Ovary (tissue), 9 donors: ENCODE data around the gene ANGPTL8. TPM values are rescaled to one million over a fixed set of nuclear protein-coding genes. Genes with fewer than 3 reads are reported as not detected.
A peak's percentile ranks its signal among the peaks of the same experiment; 100 is the strongest.

Source experiments
- DNase-seq, 5 donors: peaks; one replicate each; pipeline ENCODE4 v3.0.0-alpha.2; 2019 to 2020
- H3K27ac ChIP-seq, 2 donors: fragments of 200-600 bp; one replicate each; pipeline versions ENCODE4 v1.5.1 to v1.8.0; 2019 to 2022
- H3K27me3 ChIP-seq: fragments of 200-600 bp; one replicate; pipeline ENCODE4 v1.8.0; 2022
- H3K36me3 ChIP-seq: fragments of 200-600 bp; sonication (generic); one replicate; pipeline ENCODE4 v1.5.1; 2019
- H3K4me1 ChIP-seq: one replicate; pipeline ENCODE4 v1.8.1; 2013; ENCODE audit warnings: mild to moderate bottlenecking, moderate library complexity; ENCODE audit not compliant: insufficient read depth
- H3K4me3 ChIP-seq: fragments of 200-600 bp; sonication (generic); one replicate; pipeline ENCODE4 v1.5.1; 2017
- H3K9me3 ChIP-seq, 2 donors: fragments of 200-600 bp in 1 of 2; sonication (generic) in 1 of 2; one replicate each; pipeline versions ENCODE4 v1.5.1 to v1.8.1; 2013 to 2019; ENCODE audit warnings: mild to moderate bottlenecking in 1 of 2, moderate library complexity in 1 of 2
- EP300 ChIP-seq: sonication (generic); formaldehyde crosslinking; IDR thresholded peaks from one replicate; pipeline ENCODE4 v1.6.1; 2017; ENCODE audit warnings: antibody characterized with exemption
- POLR2A ChIP-seq: fragments of 450-650 bp; IDR thresholded peaks from one replicate; pipeline ENCODE4 v1.6.1; 2017; ENCODE audit warnings: antibody characterized with exemption, mild to moderate bottlenecking, moderate library complexity
- WGBS, 3 donors: extraction: QIAGEN DNeasy Blood & Tissue Kit in 1 of 3; methylation state at CpG; one replicate each; pipeline versions ENCODE4 v1.1.5 to v1.1.7; 2013 to 2017; 5-methylcytosine and 5-hydroxymethylcytosine counted together
- intact Hi-C, 4 donors: fragments of 100-400 bp; cut with DNase I; formaldehyde crosslinking; loops; one replicate each; pipeline versions ENCODE4 v1.11.0 to v1.15.1; 2022 to 2023
- polyA plus RNA-seq, 2 donors: library from polyadenylated mRNA; stranded (reverse); fragments of 200-250 nt in 1 of 2; fragments of 350-450 nt in 1 of 2; fragmentation: Illumina TruSeq in 1 of 2; extraction: RNeasy Lipid Tissue Mini Kit (QIAGEN cat#74804) in 1 of 2; gene quantifications; one replicate each; pipeline ENCODE4 v1.2.3, GENCODE V29; 2013 to 2014
- total RNA-seq, 7 donors: library from RNA; depleted of rRNA in 2 of 7; stranded (reverse); fragments of >200 nt in 2 of 7; fragmentation: NEBNext Ultra II Directional in 3 of 7; extraction: Animal tissue kit (Norgen Biotek cat#: 25700) in 3 of 7; gene quantifications; one replicate each; pipeline versions ENCODE4 v1.1.0 to v1.2.4, GENCODE V29; 2016 to 2023
- TF ChIP-seq, protein P1 (sequence below), 3 donors: fragments of 450-650 bp in 2 of 3; fragments of 200-600 bp in 1 of 3; IDR thresholded peaks; one replicate each; pipeline versions ENCODE4 v1.5.1 to v1.8.0; 2016 to 2022; ENCODE audit warnings: antibody characterized with exemption in 3 of 3, mild to moderate bottlenecking in 1 of 3
- donor health status: DM: no; HTN: no; CAD: no; lungs with moderate emphysema.
- donor health status: DM: no; HTN: no; CAD: no.
- donor health status: Bipolar disorder and iron deficiency.
- donor health status: DM: yes; HTN: yes; CAD: no.
- donor health status: DM: no; HTN: no; CAD: no.
- donor health status: DM: yes; HTN: yes; CAD: no.

Gene ANGPTL8
- total and polyA plus RNA-seq, 9 donors: 0.50 to 0.93 (median 0.68) TPM; not detected in 5

DNA sequence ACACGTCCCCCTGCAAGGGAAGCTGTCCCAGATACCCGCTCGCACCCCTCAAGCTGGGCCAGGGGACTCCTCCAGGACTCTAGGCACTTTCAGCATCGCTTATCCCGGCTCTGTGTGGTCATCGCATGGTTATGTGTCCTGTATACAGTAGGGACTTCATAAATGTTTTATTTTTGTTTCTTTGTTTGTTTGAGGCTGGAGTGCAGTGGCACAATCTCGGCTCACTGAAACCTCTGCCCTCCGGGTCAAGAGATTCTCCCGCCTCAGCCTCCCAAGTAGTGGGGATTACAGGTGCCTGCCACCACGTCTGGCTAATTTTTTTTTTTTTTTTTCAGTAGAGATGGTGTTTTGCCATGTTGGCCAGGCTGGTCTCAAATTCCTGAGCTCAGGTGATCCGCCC is 7.5 kb downstream of the ANGPTL8 start:
- H3K27ac ChIP-seq: no peak overlapping the region
- no peak for DNase-seq
- no peaks in the 10 kb centered on the region for H3K36me3 ChIP-seq
- peaks cover 3% of the 10 kb centered on the region for H3K4me1 ChIP-seq
- WGBS, 3 donors: 87 to 94% (median 87%) methylated on average over 11 of the region's 11 CpGs
- no peak overlapping the region for H3K4me3 ChIP-seq
- TF ChIP-seq EP300 (no peak), POLR2A (no peak)
- TF ChIP-seq, protein P1, sequence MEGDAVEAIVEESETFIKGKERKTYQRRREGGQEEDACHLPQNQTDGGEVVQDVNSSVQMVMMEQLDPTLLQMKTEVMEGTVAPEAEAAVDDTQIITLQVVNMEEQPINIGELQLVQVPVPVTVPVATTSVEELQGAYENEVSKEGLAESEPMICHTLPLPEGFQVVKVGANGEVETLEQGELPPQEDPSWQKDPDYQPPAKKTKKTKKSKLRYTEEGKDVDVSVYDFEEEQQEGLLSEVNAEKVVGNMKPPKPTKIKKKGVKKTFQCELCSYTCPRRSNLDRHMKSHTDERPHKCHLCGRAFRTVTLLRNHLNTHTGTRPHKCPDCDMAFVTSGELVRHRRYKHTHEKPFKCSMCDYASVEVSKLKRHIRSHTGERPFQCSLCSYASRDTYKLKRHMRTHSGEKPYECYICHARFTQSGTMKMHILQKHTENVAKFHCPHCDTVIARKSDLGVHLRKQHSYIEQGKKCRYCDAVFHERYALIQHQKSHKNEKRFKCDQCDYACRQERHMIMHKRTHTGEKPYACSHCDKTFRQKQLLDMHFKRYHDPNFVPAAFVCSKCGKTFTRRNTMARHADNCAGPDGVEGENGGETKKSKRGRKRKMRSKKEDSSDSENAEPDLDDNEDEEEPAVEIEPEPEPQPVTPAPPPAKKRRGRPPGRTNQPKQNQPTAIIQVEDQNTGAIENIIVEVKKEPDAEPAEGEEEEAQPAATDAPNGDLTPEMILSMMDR (IDR thresholded peaks at IDR 0.05): no peak
- H3K27me3 ChIP-seq: no peaks in the 10 kb centered on the region
- no peaks in the 10 kb centered on the region for H3K9me3 ChIP-seq
- intact Hi-C loops: no loop called here

DNA sequence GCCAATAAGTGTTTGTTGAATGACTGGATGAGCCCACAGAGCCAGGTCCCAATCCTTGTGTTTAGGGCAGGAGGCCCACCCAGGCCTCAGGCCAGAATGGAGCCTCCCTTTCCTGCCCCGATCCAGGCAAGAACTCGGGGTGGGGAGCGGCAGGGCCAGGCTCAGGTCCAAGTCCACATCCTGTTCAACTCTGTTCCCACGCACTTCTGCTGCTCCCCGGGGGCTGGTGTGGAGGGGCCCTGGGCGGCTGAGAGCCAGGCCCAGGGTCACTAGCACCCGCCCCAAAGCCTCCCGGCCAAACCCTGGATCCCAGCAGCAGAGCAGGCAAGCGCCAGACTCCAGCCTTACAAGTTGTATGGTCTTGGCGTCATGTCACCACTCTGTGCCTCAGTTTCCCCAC is 8.0 kb downstream of the ANGPTL8 start:
- DNase-seq: peak; percentile 45 to 70 (median 53)
- 13 to 20% (median 17%) methylated on average over 10 of the region's 10 CpGs for WGBS, 3 donors
- Histone ChIP-seq H3K36me3 (no peaks in the 10 kb centered on the region), H3K4me1 (peaks cover 3% of the 10 kb centered on the region), H3K4me3 (no peak overlapping the region), H3K9me3 (no peaks in the 10 kb centered on the region), H3K27me3 (no peaks in the 10 kb centered on the region), H3K27ac (no peak overlapping the region)
- TF ChIP-seq EP300: no peak
- TF ChIP-seq, protein P1 (IDR thresholded peaks at IDR 0.05): no peak
- no peak for TF ChIP-seq POLR2A
- intact Hi-C loops: no loop called here

DNA sequence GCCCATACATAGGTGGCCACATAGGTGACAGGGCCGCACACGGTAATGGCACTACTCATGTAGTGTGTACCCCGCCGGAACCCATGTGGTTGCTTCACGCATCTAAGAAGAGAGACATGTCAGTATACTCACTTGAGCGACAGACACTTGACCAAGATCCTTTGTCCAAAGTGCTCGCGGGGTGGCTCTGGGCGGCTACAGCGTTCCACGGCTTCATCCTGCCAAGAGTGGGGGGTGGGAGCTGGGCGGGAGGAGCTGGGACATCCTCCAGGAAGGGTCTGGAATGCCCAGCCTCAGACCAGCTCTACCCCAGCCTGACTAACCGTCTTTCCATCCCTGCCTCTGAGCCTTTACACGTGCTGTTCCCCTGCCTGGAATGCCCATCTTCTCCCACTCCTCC is 8.5 kb downstream of the ANGPTL8 start:
- 72 to 77% (median 73%) methylated on average over 14 of the region's 14 CpGs for WGBS, 3 donors
- peaks cover 3% of the 10 kb centered on the region for H3K4me1 ChIP-seq
- no peaks in the 10 kb centered on the region for H3K27me3 ChIP-seq
- no peak overlapping the region for H3K27ac ChIP-seq
- intact Hi-C loops: no loop called here
- H3K36me3 ChIP-seq: no peaks in the 10 kb centered on the region
- DNase-seq: no peak
- TF ChIP-seq, protein P1 (IDR thresholded peaks at IDR 0.05): no peak
- TF ChIP-seq POLR2A: no peak
- no peak for TF ChIP-seq EP300
- H3K9me3 ChIP-seq: no peaks in the 10 kb centered on the region
- no peak overlapping the region for H3K4me3 ChIP-seq

DNA sequence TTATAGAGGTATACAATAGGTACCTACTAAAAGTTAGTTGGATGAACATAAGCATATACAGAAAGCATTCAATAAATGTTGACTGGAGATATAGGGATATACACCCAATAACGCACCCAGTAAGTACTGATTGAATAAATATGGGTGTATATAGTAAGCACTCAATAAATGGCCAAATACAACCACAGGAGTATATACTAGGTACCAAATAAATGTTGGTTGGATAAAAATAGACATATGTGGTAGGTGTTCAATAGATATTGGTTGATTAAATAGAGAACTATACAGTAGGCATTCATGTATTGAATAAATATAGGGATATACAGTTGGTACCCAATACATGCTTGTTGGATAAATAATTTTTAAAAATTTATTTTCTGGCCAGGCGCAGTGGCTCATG is 9.4 kb downstream of the ANGPTL8 start:
- DNase-seq: no peak
- H3K27ac ChIP-seq: no peak overlapping the region
- no peaks in the 10 kb centered on the region for H3K27me3 ChIP-seq
- H3K36me3 ChIP-seq: no peaks in the 10 kb centered on the region
- intact Hi-C loops: no loop called here
- H3K4me3 ChIP-seq: no peak overlapping the region
- H3K9me3 ChIP-seq: no peaks in the 10 kb centered on the region
- 87 to 94% (median 91%) methylated on average over 2 of the region's 2 CpGs for WGBS, 3 donors
- TF ChIP-seq EP300 (no peak), POLR2A (no peak)
- TF ChIP-seq, protein P1 (IDR thresholded peaks at IDR 0.05): no peak
- no peaks in the 10 kb centered on the region for H3K4me1 ChIP-seq
